Islet precursor cell (in vitro differentiated cells): Measurements from ENCODE around the gene AP4B1.
"Not testable (repeated sequence)": the region's sequence is repeated elsewhere in the genome, so short reads cannot be mapped to it uniquely, and the experiment has no call there.

Experiments used
- DNase-seq: peaks from one replicate; pipeline ENCODE4 v3.0.0-alpha.2; 2018

Gene AP4B1

GRCh38 chr1:113855630-113856400 lies 48.8 kb downstream of the AP4B1 start:
- DNase-seq, result no peak

GRCh38 chr1:113854234-113854633 lies 50.4 kb downstream of the AP4B1 start:
- DNase-seq, result no peak

GRCh38 chr1:113852694-113853093 lies 51.9 kb downstream of the AP4B1 start:
- not testable (repeated sequence) for DNase-seq

GRCh38 chr1:113850127-113850796 lies 54.3 kb downstream of the AP4B1 start:
- DNase-seq, result no peak

GRCh38 chr1:113849072-113849471 lies 55.5 kb downstream of the AP4B1 start:
- DNase-seq, result no peak

- no peak for DNase-seq
Observed at GRCh38 chr1:113846391-113847035, 58.1 kb downstream of the AP4B1 start.
